H9 (cell line): ENCODE data around the gene DUT. TPM values are rescaled to one million over a fixed set of nuclear protein-coding genes. Genes with fewer than 3 reads are reported as not detected.

Experiments
- DNase-seq: peaks from one replicate; pipeline ENCODE4 v3.0.0-alpha.2; 2017
- H2AFZ ChIP-seq: one replicate; pipeline ENCODE4 v1.6.1; 2013; ENCODE audit warnings: mild to moderate bottlenecking, low read length, control low read depth, moderate library complexity
- H2AK5ac ChIP-seq: 2 replicates; pipeline ENCODE4 v1.6.1; 2013; ENCODE audit warnings: low read length, control low read depth, mixed read lengths; ENCODE audit not compliant: insufficient read length
- H2BK120ac ChIP-seq: one replicate; pipeline ENCODE4 v1.6.1; 2013; ENCODE audit warnings: low read depth, mild to moderate bottlenecking, low read length, control low read depth, inconsistent platforms; ENCODE audit not compliant: poor library complexity, severe bottlenecking
- H2BK12ac ChIP-seq: 2 replicates; pipeline ENCODE4 v1.6.1; 2013; ENCODE audit warnings: low read length, control low read depth, mixed read lengths, low read depth; ENCODE audit not compliant: insufficient read length
- H2BK15ac ChIP-seq: 2 replicates; pipeline ENCODE4 v1.6.1; 2013; ENCODE audit warnings: low read depth, low read length, control low read depth
- H2BK20ac ChIP-seq: one replicate; pipeline ENCODE4 v1.6.1; 2013; ENCODE audit warnings: low read depth, mild to moderate bottlenecking, low read length, control low read depth, inconsistent platforms; ENCODE audit not compliant: poor library complexity, severe bottlenecking
- H2BK5ac ChIP-seq: 2 replicates; pipeline ENCODE4 v1.6.1; 2013; ENCODE audit warnings: low read length, control low read depth, mixed read lengths; ENCODE audit not compliant: insufficient read length
- H3K14ac ChIP-seq: 2 replicates; pipeline ENCODE4 v1.6.1; 2013; ENCODE audit warnings: low read length, control low read depth; ENCODE audit not compliant: insufficient read depth
- H3K18ac ChIP-seq: 2 replicates; pipeline ENCODE4 v1.6.1; 2013; ENCODE audit warnings: low read depth, mild to moderate bottlenecking, mixed read lengths, low read length, control low read depth; ENCODE audit not compliant: insufficient read length
- H3K23ac ChIP-seq: 2 replicates; pipeline ENCODE4 v1.6.1; 2013; ENCODE audit warnings: low read length, control low read depth, mixed read lengths, low read depth; ENCODE audit not compliant: insufficient read length
- H3K23me2 ChIP-seq: 2 replicates; pipeline ENCODE4 v1.6.1; 2013; ENCODE audit warnings: low read depth, mild to moderate bottlenecking, mixed read lengths, low read length, control low read depth; ENCODE audit not compliant: insufficient read length, poor library complexity, severe bottlenecking
- H3K27ac ChIP-seq: 2 replicates; pipeline ENCODE4 v1.5.1; 2013; ENCODE audit warnings: low read length, control low read depth, mixed read lengths, low read depth; ENCODE audit not compliant: insufficient read length
- H3K27me3 ChIP-seq: 2 replicates; pipeline ENCODE4 v1.6.1; 2013; ENCODE audit warnings: low read length, control low read depth, inconsistent platforms; ENCODE audit not compliant: insufficient read depth
- H3K4ac ChIP-seq: 2 replicates; pipeline ENCODE4 v1.6.1; 2013; ENCODE audit warnings: low read depth, mild to moderate bottlenecking, control low read depth, inconsistent platforms, low read length, moderate library complexity
- H3K4me1 ChIP-seq: 2 replicates; pipeline ENCODE4 v1.6.1; 2013; ENCODE audit warnings: low read length, control low read depth, inconsistent platforms; ENCODE audit not compliant: insufficient read depth
- H3K4me2 ChIP-seq: 2 replicates; pipeline ENCODE4 v1.6.1; 2013; ENCODE audit warnings: low read length, control low read depth, mixed read lengths; ENCODE audit not compliant: insufficient read length, insufficient read depth
- H3K56ac ChIP-seq: 2 replicates; pipeline ENCODE4 v1.6.1; 2013; ENCODE audit warnings: low read depth, mild to moderate bottlenecking, mixed read lengths, low read length, control low read depth; ENCODE audit not compliant: insufficient read length
- H3K79me1 ChIP-seq: 2 replicates; pipeline ENCODE4 v1.6.1; 2013; ENCODE audit warnings: low read depth, mild to moderate bottlenecking, moderate library complexity, low read length, control low read depth, inconsistent platforms; ENCODE audit not compliant: insufficient read depth, poor library complexity, severe bottlenecking
- H3K79me2 ChIP-seq: 2 replicates; pipeline ENCODE4 v1.6.1; 2013; ENCODE audit warnings: low read length, control low read depth, inconsistent platforms; ENCODE audit not compliant: insufficient read depth
- H3K9ac ChIP-seq: 2 replicates; pipeline ENCODE4 v1.6.1; 2013; ENCODE audit warnings: low read length, control low read depth, mixed read lengths; ENCODE audit not compliant: insufficient read length; ENCODE audit errors: extremely low read depth
- H3K9me3 ChIP-seq: one replicate; pipeline ENCODE4 v1.6.1; 2013; ENCODE audit warnings: low read depth, low read length, inconsistent platforms; ENCODE audit not compliant: control insufficient read depth
- H3T11ph ChIP-seq: one replicate; pipeline ENCODE4 v1.6.1; 2013; ENCODE audit warnings: mild to moderate bottlenecking, low read length, control low read depth, inconsistent platforms
- H4K20me1 ChIP-seq: one replicate; pipeline ENCODE4 v1.6.1; 2013; ENCODE audit not compliant: control insufficient read depth, insufficient read length, insufficient read depth
- H4K5ac ChIP-seq: 2 replicates; pipeline ENCODE4 v1.6.1; 2013; ENCODE audit warnings: low read depth, mild to moderate bottlenecking, mixed read lengths, low read length, control low read depth; ENCODE audit not compliant: insufficient read length
- H4K8ac ChIP-seq: replicated peaks from 2 replicates; pipeline ENCODE4 v1.6.1; 2013; ENCODE audit warnings: low read length, control low read depth, mixed read lengths, low read depth; ENCODE audit not compliant: insufficient read length
- H4K91ac ChIP-seq: 2 replicates; pipeline ENCODE4 v1.6.1; 2013; ENCODE audit warnings: low read depth, mild to moderate bottlenecking, moderate library complexity, mixed read lengths, low read length, control low read depth; ENCODE audit not compliant: insufficient read length
- H3K27ac Mint-ChIP-seq, 3 experiments: 2 replicates in 2 of 3; 3 replicates in 1 of 3; pipeline ENCODE4 v1.8.0; 2020 to 2021; ENCODE audit warnings: mixed read lengths in 3 of 3, mild to moderate bottlenecking in 1 of 3, moderate library complexity in 1 of 3
- H3K27me3 Mint-ChIP-seq: 2 replicates; pipeline ENCODE4 v1.8.0; 2021; ENCODE audit warnings: low read depth, mild to moderate bottlenecking, moderate library complexity, mixed read lengths
- H3K36me3 Mint-ChIP-seq, 3 experiments: 2 replicates in 2 of 3; 3 replicates in 1 of 3; pipeline ENCODE4 v1.8.0; 2020 to 2021; ENCODE audit warnings: low read depth in 3 of 3, mixed read lengths in 3 of 3; ENCODE audit not compliant: insufficient read depth in 1 of 3
- H3K4me1 Mint-ChIP-seq, 2 experiments: 2 replicates each; pipeline ENCODE4 v1.8.0; 2020; ENCODE audit warnings: mixed read lengths in 2 of 2
- H3K4me3 Mint-ChIP-seq, 2 experiments: 2 replicates in 1 of 2; 3 replicates in 1 of 2; pipeline ENCODE4 v1.8.0; 2020 to 2021; ENCODE audit warnings: mild to moderate bottlenecking in 2 of 2, mixed read lengths in 2 of 2, moderate library complexity in 1 of 2
- H3K9me3 Mint-ChIP-seq, 2 experiments: 2 replicates in 1 of 2; 3 replicates in 1 of 2; pipeline ENCODE4 v1.8.0; 2020; ENCODE audit warnings: mild to moderate bottlenecking in 2 of 2, mixed read lengths in 2 of 2, moderate library complexity in 1 of 2
- CTCF ChIP-seq: fragments of 200-600 bp; sonication (generic); conservative IDR thresholded peaks from 3 replicates; pipeline ENCODE4 v1.8.0; 2021; ENCODE audit warnings: antibody characterized with exemption, mild to moderate bottlenecking
- WGBS: extraction: QIAGEN DNeasy Blood & Tissue Kit; methylation state at CpG from one replicate; pipeline ENCODE4 v1.1.7; 2013; ENCODE audit warnings: missing lambda C conversion rate, low lambda C conversion rate, mixed read lengths; ENCODE audit not compliant: insufficient read length; ENCODE audit errors: extremely low coverage; 5-methylcytosine and 5-hydroxymethylcytosine counted together
- total RNA-seq: library from RNA; stranded (reverse); gene quantifications from 2 replicates; pipeline ENCODE4 v1.2.1, GENCODE V29; 2021

Gene DUT
- total RNA-seq, 1 experiment from 2014 or later, result 137 TPM

- no peaks in the 10 kb centered on the region for H3K79me1 ChIP-seq
Measured at GRCh38 chr15:48388016-48388851, 57.0 kb downstream of the DUT start.

More at GRCh38 chr15:48388016-48388851, 57.0 kb downstream of the DUT start:
- Histone ChIP-seq H3K23ac (no peak overlapping the region), H2AK5ac (no peak overlapping the region), H2BK12ac (no peak overlapping the region), H3K9me3 (no peaks in the 10 kb centered on the region), H3K79me2 (no peaks in the 10 kb centered on the region), H2AFZ (no peak overlapping the region), H3K14ac (no peak overlapping the region), H4K20me1 (no peaks in the 10 kb centered on the region), H3K4ac (no peak overlapping the region), H3K27ac (no peak overlapping the region), H3K23me2 (no peaks in the 10 kb centered on the region), H3K18ac (no peak overlapping the region), H3K4me2 (no peak overlapping the region), H3K9ac (no peak overlapping the region), H2BK20ac (no peak overlapping the region), H3T11ph (no peak overlapping the region), H3K27me3 (no peaks in the 10 kb centered on the region), H3K56ac (no peak overlapping the region), H3K4me1 (no peaks in the 10 kb centered on the region), H2BK15ac (no peak overlapping the region), H2BK5ac (no peak overlapping the region), H4K5ac (no peak overlapping the region), H4K8ac (no peak overlapping the region), H4K91ac (no peak overlapping the region), H2BK120ac (no peak overlapping the region)
- H3K4me3 Mint-ChIP-seq, result no peak overlapping the region
- H3K27ac Mint-ChIP-seq, result peak overlapping the region in 1 of 3 experiments; percentile 27; a peak in 2 of 7 replicates
- no peaks in the 10 kb centered on the region for H3K27me3 Mint-ChIP-seq
- no peak for TF ChIP-seq CTCF
- WGBS, result no CpG with 5 or more reads among the region's 4 CpGs
- no peaks in the 10 kb centered on the region for H3K36me3 Mint-ChIP-seq
- DNase-seq, result no peak
- no peaks in the 10 kb centered on the region for H3K4me1 Mint-ChIP-seq
- no peaks in the 10 kb centered on the region for H3K9me3 Mint-ChIP-seq
